ENCODE measurements around the gene HECW1.

DNA sequence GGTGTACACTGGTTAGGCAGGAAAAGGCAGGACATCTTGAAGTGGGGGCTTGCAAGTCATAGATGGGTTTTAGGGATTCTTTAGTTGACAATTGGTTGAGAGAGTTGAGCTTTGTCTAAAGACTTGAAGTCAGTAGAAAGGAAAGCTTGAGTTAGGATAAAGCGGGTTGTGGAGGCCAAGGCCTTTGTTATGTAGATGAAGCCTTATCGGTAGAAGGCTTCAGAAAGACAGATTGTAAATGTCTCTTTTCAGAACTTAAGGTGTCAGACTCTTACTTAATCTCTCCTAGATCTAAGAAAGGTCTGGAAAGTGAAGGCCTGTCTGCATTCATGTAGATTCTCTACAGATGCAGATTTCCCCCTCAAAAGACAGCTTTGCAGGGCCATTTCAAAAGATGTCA, 177.4 kb downstream of the HECW1 start:
- TF ChIP-seq, protein P1, sequence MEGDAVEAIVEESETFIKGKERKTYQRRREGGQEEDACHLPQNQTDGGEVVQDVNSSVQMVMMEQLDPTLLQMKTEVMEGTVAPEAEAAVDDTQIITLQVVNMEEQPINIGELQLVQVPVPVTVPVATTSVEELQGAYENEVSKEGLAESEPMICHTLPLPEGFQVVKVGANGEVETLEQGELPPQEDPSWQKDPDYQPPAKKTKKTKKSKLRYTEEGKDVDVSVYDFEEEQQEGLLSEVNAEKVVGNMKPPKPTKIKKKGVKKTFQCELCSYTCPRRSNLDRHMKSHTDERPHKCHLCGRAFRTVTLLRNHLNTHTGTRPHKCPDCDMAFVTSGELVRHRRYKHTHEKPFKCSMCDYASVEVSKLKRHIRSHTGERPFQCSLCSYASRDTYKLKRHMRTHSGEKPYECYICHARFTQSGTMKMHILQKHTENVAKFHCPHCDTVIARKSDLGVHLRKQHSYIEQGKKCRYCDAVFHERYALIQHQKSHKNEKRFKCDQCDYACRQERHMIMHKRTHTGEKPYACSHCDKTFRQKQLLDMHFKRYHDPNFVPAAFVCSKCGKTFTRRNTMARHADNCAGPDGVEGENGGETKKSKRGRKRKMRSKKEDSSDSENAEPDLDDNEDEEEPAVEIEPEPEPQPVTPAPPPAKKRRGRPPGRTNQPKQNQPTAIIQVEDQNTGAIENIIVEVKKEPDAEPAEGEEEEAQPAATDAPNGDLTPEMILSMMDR (IDR thresholded peaks at IDR 0.05) = no peak
- no peak for TF ChIP-seq EZH2 (IDR thresholded peaks at IDR 0.05; ENCODE audit: borderline replicate concordance, insufficient read depth, low read depth, low read length, poor library complexity, severe bottlenecking)

Measured in B cell (primary cell).